HUES48 (cell line): ENCODE measurements around the gene CAPN14.

ENCODE experiments used
- H3K27ac ChIP-seq: one replicate; pipeline ENCODE4 v1.7.0; 2013; ENCODE audit warnings: low read depth, low read length, inconsistent platforms
- H3K27me3 ChIP-seq: 2 replicates; pipeline ENCODE4 v1.6.1; 2013; ENCODE audit warnings: mild to moderate bottlenecking, low read length; ENCODE audit not compliant: control insufficient read depth, insufficient read depth
- H3K36me3 ChIP-seq: 2 replicates; pipeline ENCODE4 v1.6.1; 2013; ENCODE audit warnings: low read length; ENCODE audit not compliant: control insufficient read depth, insufficient read depth
- H3K4me1 ChIP-seq: 2 replicates; pipeline ENCODE4 v1.6.1; 2013; ENCODE audit warnings: mild to moderate bottlenecking, low read length; ENCODE audit not compliant: control insufficient read depth, insufficient read depth
- H3K4me3 ChIP-seq: 2 replicates; pipeline ENCODE4 v1.5.1; 2013; ENCODE audit warnings: mild to moderate bottlenecking, low read depth, low read length
- H3K9ac ChIP-seq: 2 replicates; pipeline ENCODE4 v1.6.1; 2013; ENCODE audit warnings: mild to moderate bottlenecking, low read depth, low read length, moderate library complexity
- H3K9me3 ChIP-seq: 2 replicates; pipeline ENCODE4 v1.6.1; 2013; ENCODE audit warnings: low read length; ENCODE audit not compliant: control insufficient read depth, insufficient read depth

CAPN14 gene

DNA sequence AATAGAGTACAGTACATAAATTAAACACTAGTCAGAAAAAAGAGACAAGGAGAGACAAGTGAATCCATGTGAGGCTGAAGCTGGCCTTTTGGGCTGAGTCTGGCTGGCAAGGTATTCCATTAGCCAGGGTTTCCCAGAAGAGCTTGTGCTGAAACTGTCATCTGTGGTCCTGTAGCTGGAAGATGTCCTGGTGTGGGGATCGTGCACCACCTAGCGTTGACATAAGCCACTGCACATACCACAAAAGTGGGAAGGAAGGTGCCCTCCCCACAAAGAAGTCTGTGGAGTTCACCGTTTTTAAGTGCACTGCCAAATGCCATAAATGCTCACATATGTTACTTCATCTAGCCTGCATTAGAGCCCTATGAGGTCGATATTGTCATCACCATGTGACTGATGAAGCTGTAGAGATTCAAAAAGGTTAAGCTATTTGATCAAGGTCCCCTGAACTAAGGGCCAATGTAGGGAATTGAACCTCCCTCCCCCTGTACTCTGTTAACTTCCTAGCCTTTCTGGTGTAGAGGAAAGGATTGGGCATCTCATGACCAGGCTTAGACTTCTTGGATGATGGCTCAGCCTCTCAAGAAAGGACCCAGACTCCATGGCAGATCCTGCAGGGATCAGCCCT, 47.1 kb downstream of the CAPN14 start:
- H3K4me3 ChIP-seq = no peak overlapping the region
- H3K9me3 ChIP-seq = no peaks in the 10 kb centered on the region
- H3K36me3 ChIP-seq = no peaks in the 10 kb centered on the region
- H3K9ac ChIP-seq = no peak overlapping the region
- no peaks in the 10 kb centered on the region for H3K27me3 ChIP-seq
- H3K4me1 ChIP-seq = no peaks in the 10 kb centered on the region
- H3K27ac ChIP-seq = no peak overlapping the region

- no peak overlapping the region for H3K9ac ChIP-seq
- no peaks in the 10 kb centered on the region for H3K4me1 ChIP-seq
- no peaks in the 10 kb centered on the region for H3K9me3 ChIP-seq
- H3K27me3 ChIP-seq = no peaks in the 10 kb centered on the region
- no peak overlapping the region for H3K27ac ChIP-seq
- no peak overlapping the region for H3K4me3 ChIP-seq
- H3K36me3 ChIP-seq = no peaks in the 10 kb centered on the region
Observed at GRCh38 chr2:31168291-31168690, 49.0 kb downstream of the CAPN14 start.

DNA sequence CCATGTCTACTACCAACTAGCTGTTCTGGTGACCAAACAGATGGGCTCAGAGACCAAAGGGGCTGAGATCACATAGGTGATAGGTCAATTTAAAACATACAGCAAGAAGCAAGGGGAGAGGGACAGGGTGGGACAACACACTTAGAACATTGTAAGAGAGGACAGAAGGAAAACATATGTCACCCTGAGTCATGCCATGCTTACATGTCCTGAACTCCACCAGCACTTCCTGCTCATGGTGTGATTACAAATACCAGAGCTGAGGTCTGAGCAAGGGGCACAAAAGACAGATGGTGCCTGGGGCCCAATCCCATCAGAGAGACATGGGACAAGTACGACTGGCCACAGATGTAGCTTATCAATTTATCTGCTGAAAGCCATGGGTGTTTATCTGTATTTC, 50.4 kb downstream of the CAPN14 start:
- Histone ChIP-seq H3K4me1 (no peaks in the 10 kb centered on the region), H3K36me3 (no peaks in the 10 kb centered on the region), H3K27me3 (no peaks in the 10 kb centered on the region), H3K9ac (no peak overlapping the region), H3K27ac (no peak overlapping the region), H3K4me3 (no peak overlapping the region), H3K9me3 (no peaks in the 10 kb centered on the region)

DNA sequence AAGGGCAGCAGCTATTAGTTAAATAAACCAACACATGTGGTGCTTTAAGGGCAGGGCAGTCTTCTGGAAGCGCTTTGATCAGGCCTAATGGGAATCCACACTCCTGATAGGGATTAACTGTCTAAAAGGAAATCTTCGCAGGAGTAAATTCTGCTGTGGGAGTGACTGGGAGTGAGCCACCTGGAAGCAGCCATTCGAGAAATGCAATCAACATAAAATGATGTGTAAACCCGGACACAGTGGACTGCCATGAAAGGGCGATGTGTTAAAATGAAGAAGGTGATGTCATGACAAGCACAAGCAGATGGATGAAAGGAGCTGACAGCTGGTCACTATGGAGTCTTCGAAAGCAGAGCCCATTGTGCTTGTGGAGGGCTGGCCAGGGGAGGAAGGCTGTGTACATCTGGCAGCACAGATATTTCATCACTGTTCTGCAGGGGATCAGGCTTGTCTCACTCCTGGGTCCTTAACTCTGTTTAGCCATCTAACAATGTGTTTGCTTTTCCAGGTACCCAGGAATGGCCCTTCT, 54.2 kb downstream of the CAPN14 start:
- Histone ChIP-seq H3K4me3 (no peak overlapping the region), H3K27ac (no peak overlapping the region), H3K9ac (no peak overlapping the region), H3K36me3 (no peaks in the 10 kb centered on the region), H3K4me1 (no peaks in the 10 kb centered on the region), H3K9me3 (no peaks in the 10 kb centered on the region), H3K27me3 (no peaks in the 10 kb centered on the region)

DNA sequence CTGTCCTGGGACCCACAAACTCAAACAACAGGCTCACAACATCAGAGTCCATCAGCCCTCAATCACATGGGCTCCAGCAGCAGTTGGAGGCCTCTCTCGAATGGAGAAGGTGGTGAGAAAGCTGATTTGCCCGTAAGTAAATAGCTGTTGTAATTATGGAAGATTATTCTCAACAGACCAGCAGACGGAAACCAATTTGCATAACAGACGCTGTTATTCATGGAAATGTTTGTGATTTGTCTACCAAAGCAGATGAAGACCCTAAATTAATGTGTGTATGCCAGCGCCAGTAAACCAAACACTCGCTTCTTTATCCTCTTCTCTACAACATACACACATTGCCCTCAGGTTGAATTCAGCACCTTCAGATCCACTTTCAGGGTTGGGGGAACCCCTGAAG, 55.7 kb downstream of the CAPN14 start:
- no peaks in the 10 kb centered on the region for H3K9me3 ChIP-seq
- H3K4me3 ChIP-seq = no peak overlapping the region
- no peak overlapping the region for H3K9ac ChIP-seq
- H3K4me1 ChIP-seq = no peaks in the 10 kb centered on the region
- no peak overlapping the region for H3K27ac ChIP-seq
- H3K36me3 ChIP-seq = no peaks in the 10 kb centered on the region
- H3K27me3 ChIP-seq = no peaks in the 10 kb centered on the region

DNA sequence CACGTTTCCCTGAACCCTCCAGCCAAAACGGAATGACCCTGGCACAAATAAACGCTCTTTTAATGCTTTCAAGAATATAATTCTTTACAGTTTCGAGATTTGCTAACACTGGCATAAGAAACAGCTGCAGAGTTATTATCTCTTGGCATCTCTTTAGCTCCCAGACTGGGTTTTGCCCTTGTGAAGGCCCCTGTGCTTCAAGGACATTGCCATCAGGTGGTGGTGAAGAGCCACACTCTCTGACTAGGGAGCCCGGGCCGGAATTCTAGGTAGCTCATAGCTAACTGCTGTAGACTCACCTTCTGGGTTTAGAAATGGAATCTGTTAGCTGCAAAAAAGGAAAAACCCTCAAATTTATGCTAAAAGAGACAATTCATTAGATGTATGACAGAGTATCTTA, 65.8 kb downstream of the CAPN14 start:
- H3K4me1 ChIP-seq = no peaks in the 10 kb centered on the region
- no peaks in the 10 kb centered on the region for H3K36me3 ChIP-seq
- H3K9me3 ChIP-seq = no peaks in the 10 kb centered on the region
- no peak overlapping the region for H3K4me3 ChIP-seq
- H3K27me3 ChIP-seq = no peaks in the 10 kb centered on the region
- H3K27ac ChIP-seq = no peak overlapping the region
- no peak overlapping the region for H3K9ac ChIP-seq

GRCh38 chr2:31150120-31150670, 67.1 kb downstream of the CAPN14 start:
- Histone ChIP-seq H3K4me1 (no peaks in the 10 kb centered on the region), H3K9ac (no peak overlapping the region), H3K4me3 (no peak overlapping the region), H3K27ac (no peak overlapping the region), H3K36me3 (no peaks in the 10 kb centered on the region), H3K27me3 (no peaks in the 10 kb centered on the region), H3K9me3 (no peaks in the 10 kb centered on the region)

DNA sequence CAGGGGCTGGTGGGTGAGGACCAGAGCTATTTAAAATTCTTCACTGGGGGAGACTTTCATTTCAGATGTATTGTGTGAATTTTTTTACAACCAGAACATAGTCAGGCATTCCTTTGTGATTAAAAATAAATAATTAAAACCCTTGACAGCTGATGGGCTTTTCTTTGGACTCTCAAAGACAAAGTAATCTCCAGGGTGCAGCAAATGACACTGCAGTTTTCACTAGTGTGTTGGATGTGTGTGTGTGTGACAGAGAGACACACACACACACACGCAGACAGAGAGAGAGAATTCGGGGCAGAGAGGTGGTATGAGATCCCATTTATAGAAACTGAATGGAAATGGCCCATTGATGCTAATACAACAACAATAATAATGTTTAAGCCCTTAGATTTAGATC, 68.8 kb downstream of the CAPN14 start:
- no peak overlapping the region for H3K9ac ChIP-seq
- H3K4me3 ChIP-seq = no peak overlapping the region
- no peak overlapping the region for H3K27ac ChIP-seq
- H3K36me3 ChIP-seq = no peaks in the 10 kb centered on the region
- H3K9me3 ChIP-seq = no peaks in the 10 kb centered on the region
- no peaks in the 10 kb centered on the region for H3K27me3 ChIP-seq
- no peaks in the 10 kb centered on the region for H3K4me1 ChIP-seq

GRCh38 chr2:31147645-31148044, 69.7 kb downstream of the CAPN14 start:
- Histone ChIP-seq H3K27ac (no peak overlapping the region), H3K9ac (no peak overlapping the region), H3K27me3 (no peaks in the 10 kb centered on the region), H3K4me1 (no peaks in the 10 kb centered on the region), H3K4me3 (no peak overlapping the region), H3K9me3 (no peaks in the 10 kb centered on the region), H3K36me3 (no peaks in the 10 kb centered on the region)

- H3K4me1 ChIP-seq = no peaks in the 10 kb centered on the region
- H3K36me3 ChIP-seq = no peaks in the 10 kb centered on the region
- no peak overlapping the region for H3K9ac ChIP-seq
- H3K4me3 ChIP-seq = no peak overlapping the region
- peaks cover 3% of the 10 kb centered on the region; the same call in 1 of the 2 replicates for H3K9me3 ChIP-seq
- peaks cover 51% of the 10 kb centered on the region for H3K27me3 ChIP-seq
- H3K27ac ChIP-seq = no peak overlapping the region
Observed at GRCh38 chr2:31142110-31142509, 75.2 kb downstream of the CAPN14 start.

GRCh38 chr2:31141443-31142085, 75.8 kb downstream of the CAPN14 start:
- no peak overlapping the region for H3K4me3 ChIP-seq
- peaks cover 56% of the 10 kb centered on the region for H3K27me3 ChIP-seq

More at GRCh38 chr2:31141443-31142085, 75.8 kb downstream of the CAPN14 start:
- Histone ChIP-seq H3K9ac (no peak overlapping the region), H3K27ac (no peak overlapping the region), H3K36me3 (no peaks in the 10 kb centered on the region), H3K9me3 (peaks cover 3% of the 10 kb centered on the region; the same call in 1 of the 2 replicates), H3K4me1 (peaks cover 5% of the 10 kb centered on the region)
